Epithelial cell of prostate (primary cell): ENCODE results near the gene NISCH.
"Not testable (repeated sequence)": the region's sequence is repeated elsewhere in the genome, so short reads cannot be mapped to it uniquely, and the experiment has no call there.

Source experiments
- DNase-seq: peaks from one replicate; pipeline ENCODE4 v3.0.0-alpha.2; 2011; ENCODE audit warnings: low read depth, low spot score
- H3K27ac ChIP-seq: fragments of 450-650 bp; 2 replicates; pipeline ENCODE4 v1.5.1; 2017; ENCODE audit warnings: mild to moderate bottlenecking

Gene NISCH

DNA sequence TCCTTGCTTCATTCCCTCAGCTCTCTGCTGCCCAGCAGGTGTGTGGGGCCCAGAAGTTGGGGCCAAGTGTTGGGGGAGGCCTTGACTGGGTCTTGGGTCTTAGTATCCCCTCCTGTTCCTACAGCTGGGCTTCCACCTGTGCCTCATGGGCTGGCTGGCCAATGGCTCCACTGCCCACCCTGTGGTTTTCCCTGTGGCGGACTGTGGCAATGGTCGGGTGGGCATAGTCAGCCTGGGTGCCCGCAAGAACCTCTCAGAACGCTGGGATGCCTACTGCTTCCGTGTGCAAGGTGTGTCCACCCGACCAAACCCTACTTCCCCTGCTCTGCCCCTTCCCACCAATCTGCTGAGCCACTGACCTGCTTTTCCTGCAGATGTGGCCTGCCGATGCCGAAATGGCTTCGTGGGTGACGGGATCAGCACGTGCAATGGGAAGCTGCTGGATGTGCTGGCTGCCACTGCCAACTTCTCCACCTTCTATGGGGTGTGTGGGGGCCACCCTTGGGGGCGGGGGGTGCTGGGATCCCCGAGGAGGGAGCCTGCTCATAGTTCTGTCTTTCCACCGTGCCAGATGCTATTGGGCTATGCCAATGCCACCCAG, 67.3 kb downstream of the NISCH start:
- DNase-seq: no peak
- no peak overlapping the region for H3K27ac ChIP-seq

DNA sequence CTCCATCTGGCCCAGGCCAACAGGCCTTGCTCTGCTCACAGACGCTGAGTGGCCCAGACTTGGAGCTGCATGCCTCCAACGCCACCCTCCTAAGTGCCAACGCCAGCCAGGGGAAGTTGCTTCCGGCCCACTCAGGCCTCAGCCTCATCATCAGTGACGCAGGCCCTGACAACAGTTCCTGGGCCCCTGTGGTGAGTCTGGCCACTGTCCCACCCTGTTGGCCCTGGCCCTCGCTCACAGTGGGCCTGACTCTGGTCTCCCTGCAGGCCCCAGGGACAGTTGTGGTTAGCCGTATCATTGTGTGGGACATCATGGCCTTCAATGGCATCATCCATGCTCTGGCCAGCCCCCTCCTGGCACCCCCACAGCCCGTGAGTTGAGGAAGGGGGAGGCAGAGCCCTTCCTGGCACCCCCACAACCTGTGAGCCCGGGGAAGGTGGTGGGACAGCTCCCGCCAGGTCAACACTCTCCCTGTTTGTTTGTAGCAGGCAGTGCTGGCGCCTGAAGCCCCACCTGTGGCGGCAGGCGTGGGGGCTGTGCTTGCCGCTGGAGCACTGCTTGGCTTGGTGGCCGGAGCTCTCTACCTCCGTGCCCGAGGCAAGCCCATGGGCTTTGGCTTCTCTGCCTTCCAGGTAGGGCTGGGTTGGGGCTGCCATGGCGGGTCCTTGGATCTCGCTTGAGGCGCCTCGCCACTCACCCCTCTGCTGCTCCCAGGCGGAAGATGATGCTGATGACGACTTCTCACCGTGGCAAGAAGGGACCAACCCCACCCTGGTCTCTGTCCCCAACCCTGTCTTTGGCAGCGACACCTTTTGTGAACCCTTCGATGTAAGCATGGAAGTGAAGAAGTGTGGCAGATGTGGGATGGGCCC, 68.2 kb downstream of the NISCH start:
- H3K27ac ChIP-seq: no peak overlapping the region
- no peak for DNase-seq

DNA sequence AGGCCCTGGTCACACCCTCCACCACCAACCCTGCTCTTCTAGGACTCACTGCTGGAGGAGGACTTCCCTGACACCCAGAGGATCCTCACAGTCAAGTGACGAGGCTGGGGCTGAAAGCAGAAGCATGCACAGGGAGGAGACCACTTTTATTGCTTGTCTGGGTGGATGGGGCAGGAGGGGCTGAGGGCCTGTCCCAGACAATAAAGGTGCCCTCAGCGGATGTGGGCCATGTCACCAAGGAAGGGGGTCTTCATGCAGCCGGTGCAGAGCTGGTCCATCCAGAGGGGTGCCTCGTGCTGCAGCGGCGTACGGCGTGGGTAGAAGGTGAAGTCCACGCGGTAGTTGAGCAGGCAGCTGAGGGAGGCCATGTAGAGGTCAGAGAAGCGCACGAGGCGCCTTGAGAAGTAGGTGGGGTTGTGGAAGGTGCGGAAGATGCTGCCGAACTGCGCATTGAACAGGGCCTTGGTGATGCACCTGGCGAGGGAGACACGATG, 68.9 kb downstream of the NISCH start:
- H3K27ac ChIP-seq: peak overlapping the region; percentile 90
- DNase-seq: no peak

DNA sequence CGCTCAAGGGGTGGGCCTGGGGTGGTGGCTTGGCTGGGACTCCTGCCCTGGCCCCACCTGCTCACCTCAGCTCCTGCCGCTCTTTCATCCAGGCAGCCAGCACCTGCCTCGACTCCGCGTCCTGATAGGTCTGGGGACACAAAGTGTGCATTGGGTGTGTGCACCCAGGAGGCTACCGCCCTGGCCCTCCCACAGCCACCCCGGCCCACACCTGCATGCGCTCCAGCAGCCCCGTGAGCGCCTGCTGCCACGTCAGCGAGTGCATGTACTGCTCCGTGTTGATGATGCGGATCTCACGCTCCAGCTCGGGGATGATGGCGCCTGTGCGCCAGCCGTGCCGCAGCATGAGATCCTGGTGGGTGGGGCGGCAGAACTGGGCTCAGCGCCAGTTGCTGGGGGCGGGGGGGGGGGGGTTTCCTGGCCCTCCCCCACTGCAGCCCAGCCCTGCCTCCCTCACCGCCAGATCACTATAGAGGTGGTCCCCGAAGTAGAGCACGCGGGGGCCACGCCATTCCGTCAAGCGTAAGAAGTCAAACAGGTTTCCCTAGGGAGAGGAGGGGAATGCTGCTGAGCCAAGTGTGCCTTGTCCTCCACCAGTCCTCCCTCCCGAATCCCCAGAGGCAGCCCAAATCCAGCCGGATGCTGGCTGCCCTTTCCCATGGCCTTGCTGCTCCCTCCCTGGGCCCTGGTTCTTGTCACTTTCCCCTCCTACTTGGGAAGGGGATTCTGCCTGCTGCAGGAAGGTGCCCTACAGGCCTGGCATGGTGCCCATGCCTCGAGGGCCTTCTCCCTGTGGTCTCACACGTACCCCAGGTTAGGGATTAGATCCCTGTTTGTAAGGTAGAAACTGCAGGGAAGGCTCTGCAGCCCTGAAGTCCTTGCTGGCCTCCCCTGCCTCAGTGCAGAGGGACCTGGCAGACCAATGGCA, 69.6 kb downstream of the NISCH start:
- DNase-seq: no peak
- H3K27ac ChIP-seq: peak overlapping the region; percentile 90

DNA sequence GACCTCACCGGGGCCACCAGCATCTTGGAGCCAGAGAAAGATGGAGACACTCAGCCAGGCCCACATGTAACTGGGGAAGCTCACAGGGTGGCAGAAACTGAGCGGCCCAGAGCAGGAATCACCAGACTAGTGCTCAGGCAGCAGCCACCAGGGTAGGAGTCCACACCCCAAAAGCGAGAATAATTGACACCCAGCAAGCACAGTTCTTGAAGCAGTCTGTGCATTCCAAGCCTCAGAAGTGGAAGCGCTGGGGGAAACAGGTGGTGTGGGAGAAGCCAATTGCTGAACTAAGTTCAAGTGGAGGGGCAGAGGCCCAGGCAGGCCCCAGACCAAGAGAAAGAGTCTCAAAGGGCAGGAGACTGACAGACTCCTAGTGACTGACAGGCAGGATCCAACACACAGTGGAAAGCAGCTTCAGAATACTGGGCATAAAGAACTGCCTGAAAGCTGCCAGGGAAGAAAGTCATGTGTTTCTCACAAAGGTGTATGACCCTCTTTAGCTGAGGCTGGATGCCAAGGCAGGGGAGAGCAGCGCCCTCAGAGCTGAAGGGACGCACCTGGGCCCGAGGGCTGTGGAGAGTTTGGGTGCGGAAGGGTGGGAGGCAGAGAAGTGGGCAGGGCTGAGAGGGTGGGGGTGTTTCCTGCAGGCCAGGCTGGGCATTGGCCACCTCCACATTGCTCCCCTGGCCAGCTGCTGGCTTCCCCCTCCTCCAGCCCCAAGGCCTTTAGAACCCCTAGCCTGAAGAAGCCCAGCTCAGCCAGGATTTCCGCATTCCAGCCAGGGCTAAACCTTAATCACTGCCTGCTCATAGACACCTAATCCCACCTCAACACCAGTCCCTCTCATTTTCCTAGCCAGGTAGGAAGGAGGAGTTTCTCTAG, 70.5 kb downstream of the NISCH start:
- H3K27ac ChIP-seq: peak overlapping the region; percentile 90

DNA sequence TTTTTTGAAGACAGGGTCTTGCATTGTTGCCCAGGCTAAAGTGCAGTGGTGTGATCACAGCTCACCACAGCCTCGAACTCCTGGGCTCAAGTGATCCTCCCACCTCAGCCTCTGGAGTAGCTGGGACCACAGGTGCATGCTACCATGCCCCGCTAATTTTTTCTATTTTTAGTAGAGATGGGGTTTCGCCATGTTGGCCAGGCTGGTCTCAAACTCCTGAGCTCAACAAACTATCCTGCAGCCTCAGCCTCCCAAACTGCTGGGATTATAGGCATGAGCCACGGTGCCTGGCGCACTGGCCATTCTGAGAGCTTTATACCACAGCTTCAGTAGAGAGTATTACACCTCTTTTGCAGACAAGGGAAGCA, 71.3 kb downstream of the NISCH start:
- not testable (repeated sequence) for DNase-seq
- peak overlapping the region; percentile 90 for H3K27ac ChIP-seq

More for the DNA sequence above, 70.5 kb downstream of the NISCH start:
- DNase-seq: peak; percentile 40

DNA sequence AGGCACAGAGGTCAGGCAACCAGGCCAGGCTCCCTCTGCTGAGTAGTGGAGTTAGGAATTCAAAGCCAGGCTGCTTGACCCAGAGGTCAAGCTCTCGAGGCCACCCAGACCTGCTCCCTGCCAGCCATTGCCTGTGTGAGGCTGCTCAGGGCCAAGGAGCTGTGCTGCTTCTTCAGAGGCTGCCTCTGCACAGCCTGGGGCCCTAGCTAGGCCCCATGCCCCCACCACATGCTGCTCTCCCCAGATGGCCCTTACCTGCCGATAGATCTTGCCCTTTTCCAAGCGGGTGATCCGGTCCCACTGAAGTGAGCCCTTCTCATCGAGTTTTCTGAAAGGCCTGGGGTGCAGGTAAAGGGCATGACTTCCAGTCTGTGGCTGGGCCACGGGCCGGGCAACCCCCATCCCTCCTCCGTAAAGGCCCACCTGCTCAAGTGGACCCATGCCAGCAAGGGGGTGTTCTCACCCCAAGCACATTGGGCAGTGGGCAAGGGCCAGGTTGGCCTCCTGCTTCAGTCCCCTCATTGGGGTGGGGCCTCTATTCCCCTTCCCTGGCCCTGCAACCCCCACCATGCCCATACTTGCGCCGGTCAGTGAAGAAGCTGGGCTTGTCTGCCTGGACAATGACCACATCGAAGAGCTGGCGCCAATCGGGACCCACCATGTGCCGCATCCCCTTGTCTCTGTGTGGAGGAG, 71.8 kb downstream of the NISCH start:
- DNase-seq: no peak

DNA sequence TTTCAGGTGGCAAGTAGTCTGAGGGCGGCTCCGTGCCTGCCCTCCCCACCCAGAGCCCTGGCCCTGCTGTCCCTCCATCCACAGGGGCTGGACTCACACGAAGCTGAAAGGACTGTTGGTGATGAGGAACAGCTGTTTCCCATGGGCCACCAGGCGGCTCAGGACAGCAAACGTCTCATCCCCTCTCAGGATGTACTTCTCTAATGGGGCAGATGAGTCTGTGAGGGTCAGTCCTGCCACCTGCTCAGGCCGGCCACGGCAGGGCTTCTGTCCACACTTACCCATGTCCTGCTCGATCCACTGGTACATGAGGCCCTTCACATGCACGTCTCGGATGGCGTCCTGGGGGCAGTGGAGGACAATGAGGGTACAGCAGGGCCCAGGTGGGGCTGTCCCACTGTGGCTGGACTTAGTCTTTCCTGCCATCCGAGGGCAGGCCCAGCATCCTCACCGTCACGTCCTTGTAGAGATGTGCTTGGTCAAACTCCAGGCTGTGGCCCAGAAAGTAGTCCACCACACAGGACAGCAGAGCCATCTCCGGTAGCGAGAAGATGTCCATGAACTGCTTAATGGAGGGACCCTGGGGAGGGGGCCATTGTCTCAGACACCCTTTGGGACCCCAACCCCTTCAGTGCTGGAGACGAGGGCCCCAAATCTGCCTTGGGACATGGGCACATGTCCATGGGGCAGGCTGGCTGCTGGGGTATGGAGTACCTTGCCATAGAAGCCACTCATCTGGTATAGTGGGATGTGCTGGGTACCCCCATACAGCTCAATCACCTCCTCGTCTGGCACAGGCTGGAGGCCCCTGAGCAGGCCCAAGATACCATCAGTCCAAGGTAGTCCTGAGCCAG, 72.6 kb downstream of the NISCH start:
- DNase-seq: no peak
- H3K27ac ChIP-seq: no peak overlapping the region

More for the DNA sequence above, 71.8 kb downstream of the NISCH start:
- H3K27ac ChIP-seq: peak overlapping the region; percentile 90

DNA sequence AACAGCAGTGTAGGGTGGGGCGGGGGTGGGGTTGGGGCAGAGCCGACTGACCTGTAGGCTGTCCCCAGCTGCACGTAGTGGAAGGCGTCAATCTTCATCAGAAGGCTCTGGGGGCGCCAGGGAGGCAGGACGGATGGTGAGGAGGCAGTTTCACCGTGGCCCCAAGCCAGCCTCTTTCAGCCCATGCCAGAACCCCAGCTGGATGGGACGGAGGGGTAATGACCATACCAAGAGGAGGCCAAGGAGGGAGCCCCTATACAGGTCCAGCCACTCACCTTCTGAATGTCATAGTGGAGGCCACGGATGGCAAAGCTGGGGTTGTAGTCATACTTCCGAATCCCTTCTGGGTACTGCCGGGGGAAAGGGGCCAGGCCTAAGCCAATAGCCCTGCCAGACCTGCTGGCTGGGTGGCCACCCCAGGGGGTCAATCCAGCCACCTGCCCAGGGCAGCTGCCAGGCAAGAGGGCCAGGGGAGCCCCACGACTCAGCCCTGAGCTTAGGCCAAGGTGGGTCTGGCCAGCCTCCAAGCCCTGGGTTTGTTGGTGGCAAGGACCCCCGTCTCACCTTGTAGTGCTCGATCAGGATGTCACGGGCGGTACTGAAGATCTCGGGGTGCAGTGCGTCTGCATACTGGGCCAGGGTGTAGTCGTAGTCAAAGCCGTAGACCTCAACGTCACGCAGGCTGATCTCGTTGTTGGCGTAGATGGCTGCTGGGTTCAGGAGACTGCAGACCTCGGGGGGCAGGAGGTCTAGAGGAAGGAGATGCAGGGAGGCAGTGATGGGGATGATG, 73.4 kb downstream of the NISCH start:
- no peak for DNase-seq
- no peak overlapping the region for H3K27ac ChIP-seq

DNA sequence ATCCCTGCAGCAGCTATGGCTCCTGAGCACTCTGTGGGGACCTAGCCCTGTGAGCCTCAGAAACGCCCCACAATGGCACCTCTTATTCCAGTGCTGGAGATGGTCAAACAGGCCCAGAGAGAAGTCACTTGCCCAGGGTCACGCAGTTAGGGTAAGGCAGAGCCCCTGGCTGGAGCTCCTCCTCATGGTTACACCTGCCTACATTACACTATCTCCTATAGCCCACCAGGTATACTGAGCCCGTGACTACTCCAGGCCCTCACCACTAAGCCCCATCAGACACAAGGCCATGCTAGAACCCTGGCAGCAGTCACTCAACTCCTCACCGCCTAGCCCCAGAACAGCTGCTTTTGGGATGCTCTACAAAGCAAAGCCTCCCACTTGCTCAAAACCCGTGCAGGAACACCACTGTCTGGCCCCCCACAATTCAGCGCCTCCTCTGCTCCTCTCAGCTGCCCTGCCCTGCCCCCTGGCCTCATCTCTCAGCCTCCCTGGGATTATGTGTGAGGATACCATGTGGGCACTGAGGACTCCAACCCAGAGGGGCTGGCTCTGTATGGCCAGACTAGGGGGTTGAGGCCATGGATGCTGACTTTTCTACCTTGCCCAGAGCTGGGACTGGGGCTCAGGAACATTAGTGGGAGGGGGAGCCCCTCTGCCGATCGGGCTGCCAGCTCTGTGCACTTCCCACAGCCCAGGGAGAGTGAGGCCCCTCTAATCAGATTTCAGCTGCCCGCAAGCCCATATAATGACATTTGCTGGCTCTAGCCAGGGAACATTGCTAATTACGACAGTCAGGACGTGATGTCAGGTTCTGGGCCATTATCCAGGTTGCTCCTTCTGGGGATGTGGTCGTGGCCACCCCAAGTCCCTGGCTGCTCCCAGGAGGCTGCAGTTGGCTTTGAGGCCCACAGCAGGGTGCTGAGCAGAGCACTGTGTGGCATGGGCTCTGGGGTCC, 74.3 kb downstream of the NISCH start:
- DNase-seq: no peak
- peak overlapping the region; percentile 40 for H3K27ac ChIP-seq

DNA sequence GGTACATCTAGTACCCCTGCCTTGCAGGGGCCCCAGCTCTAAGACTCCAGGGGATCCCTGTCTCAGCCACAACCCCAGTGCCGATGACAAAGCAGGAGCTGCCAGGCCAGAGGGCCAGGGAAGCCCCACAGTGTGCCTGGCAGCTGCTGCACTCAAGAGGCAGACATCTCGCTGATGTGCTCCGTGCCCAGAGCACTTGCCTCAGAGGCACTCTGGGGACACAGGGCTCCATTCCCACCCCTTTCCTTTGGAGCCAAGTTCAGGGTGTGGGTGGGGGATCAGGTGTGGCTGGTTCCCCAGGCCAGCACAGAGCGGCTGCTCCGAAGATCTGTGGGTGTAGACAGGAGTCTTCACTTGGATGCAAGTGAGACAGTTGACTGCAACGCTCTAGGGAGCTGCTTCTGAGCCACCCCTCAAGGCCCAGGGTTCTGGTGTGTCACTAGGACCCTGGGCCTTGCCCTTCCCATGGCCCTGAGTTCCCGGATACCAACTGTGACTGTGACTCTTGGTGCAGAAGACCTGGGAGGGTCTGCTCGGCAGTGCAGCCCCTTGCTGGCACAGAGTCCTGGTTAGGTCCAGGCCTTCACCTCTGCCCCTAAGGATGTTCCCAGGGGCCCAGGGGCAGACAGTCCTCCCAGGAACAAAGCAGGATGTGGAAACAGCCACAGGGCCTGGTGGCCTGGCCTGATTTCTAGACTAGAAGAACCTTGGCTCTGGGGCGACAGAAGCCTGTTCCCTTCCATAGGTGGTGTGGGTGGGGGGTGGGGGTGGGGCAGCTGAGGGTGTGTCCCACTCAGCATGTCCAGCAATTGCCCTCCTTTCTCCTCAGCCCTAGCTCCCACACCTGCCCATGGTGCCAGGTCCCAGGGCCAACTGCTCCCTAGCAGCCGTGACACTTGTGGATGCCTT, 75.8 kb downstream of the NISCH start:
- H3K27ac ChIP-seq: peak overlapping the region; percentile 40
- no peak for DNase-seq

DNA sequence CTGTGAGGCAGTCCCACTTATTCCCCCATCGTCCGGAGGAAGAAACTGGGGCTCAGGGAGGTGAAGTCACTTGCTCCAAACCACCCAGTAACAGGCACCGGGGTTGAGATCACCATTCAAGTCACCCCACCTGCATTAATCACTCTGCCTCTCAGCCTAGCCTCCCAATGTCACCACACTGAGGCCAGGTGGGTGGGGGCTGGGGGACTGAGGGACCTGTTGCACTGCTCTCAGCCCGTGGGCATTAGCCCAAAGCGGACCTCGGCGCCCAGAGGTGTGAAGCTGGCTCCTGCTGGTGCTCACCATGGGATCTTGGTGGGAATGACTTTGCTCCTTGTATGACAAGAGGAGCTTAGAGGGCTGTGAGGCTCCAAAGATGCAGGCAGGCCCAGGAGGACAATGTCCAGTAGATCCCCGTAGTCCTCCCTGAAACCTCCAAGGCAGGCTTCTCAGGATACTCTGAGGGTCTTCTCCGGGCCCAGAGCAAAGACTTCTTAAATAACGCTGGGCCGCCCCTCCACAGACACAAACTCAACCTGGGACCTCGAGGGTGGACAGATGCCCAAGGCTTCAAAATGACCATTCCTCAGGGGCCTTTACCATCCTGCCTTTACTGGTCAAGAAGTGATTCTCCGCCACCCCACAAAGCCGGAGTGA, 76.6 kb downstream of the NISCH start:
- no peak for DNase-seq
- H3K27ac ChIP-seq: peak overlapping the region; percentile 40

DNA sequence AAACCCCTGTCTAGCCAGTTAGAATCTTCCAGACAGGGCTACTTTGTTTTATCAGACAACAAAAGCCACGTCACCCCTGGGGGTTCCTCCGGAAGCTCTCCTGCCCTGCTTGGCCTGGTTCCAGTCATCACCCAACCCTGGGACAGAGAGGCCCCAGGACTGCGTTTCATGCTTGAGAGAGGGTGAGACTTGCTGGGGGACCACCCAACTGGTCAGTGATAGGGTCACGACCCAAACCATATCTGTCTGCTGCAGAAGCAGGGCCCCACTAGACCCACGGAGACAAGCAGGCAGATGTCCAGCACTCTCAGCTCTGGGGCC, 77.1 kb downstream of the NISCH start:
- peak overlapping the region; percentile 40 for H3K27ac ChIP-seq
- no peak for DNase-seq

DNA sequence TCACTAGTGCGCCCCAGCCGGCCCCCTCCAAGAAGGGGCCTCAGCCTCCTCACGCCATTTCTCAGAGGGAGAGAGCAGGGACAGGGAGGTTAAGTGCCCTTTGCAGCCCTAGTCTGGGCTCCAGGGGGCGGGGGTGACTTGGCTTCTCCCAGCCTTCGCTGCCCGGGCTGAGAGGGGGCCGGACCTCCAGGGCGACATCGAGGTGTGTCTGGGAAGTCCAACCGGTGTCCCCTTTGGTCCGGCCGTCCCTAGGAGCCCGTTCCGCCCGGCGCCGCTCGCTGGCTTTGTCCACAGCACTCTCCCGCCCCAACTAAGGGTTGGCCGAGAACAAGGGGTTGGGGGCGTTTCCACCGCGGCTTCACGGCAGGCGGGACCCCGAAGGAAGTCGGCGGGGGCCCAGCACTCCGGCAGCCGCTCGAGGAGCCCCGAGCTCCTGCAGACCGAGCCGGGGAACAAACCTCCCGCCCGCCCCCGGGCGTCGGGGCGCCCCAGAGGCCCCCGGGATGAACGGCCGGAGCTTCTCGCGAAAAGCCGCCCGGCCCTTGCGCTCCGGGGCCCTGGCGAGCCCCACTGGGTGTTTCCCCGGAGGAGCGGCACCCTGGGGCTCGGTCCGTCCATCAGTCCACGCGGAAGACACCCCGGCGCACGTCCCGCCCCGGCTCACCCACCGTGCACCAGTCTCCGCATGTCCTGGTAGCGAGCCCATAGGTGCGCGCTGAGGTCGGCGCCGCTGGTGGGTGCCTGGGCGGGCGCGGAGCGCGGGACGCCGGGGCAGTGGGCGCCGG, 77.6 kb downstream of the NISCH start:
- no peak for DNase-seq
- H3K27ac ChIP-seq: peak overlapping the region; percentile 40
